Fibroblast of pulmonary artery (primary cell): ENCODE results near the gene CDH24.

Experiments
- DNase-seq: peaks from one replicate; pipeline ENCODE4 v3.0.0-alpha.2; 2010; ENCODE audit warnings: low read depth
- H3K4me3 ChIP-seq: replicated peaks from 2 replicates; pipeline ENCODE4 v1.5.1; 2011; ENCODE audit warnings: low read depth, mild to moderate bottlenecking, control low read depth, low read length, moderate library complexity
- CTCF ChIP-seq: IDR thresholded peaks from 2 replicates; pipeline ENCODE4 v1.5.1; 2011; ENCODE audit warnings: mild to moderate bottlenecking, control low read depth, low read length, inconsistent platforms; ENCODE audit errors: missing control alignments

CDH24 gene

GRCh38 chr14:23060536-23061260 is 3.4 kb upstream of the CDH24 start:
- DNase-seq: no peak
- no peak for TF ChIP-seq CTCF
- H3K4me3 ChIP-seq: no peak overlapping the region

DNA sequence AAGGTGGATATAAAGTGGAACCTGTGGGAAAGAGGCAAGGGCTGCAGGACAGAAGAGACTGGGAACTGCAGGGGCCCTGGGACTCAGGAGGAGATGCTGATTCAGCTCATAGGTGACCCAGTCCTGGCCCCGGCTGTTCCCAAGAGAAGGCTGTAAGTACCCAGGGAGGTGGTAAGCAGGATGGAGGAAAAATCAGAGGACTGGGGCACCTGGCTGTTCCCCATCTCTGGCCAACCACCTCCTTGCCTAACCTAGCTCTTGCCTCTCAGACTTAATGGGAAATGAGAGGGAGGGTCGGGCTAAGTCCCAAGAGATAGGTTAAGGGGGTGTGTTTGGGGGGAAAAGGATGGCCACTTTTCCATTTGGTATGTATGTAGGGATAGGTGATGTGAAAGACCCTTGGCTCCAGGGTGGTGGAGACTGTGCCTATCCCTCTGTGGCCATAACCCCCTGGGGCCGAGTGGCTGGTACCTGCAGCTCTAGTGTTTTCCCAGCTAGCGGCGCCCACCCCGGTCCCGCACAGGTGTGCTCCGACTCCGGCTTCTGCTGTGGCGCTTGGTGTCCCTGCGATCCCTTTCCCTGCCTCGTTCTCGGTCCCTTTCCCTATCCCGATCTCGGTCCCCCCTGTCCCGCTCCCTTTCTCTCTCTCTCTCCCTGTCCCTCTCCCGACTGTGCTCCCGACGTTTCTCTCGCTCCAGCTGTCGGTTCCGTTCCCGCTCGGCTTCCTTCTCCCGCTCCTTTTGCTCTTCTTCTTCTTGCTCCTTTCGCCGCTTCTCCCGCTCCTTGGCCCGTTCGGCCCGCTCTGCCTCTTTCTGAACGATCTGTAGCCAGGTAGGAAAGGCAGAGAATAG is 1.6 kb upstream of the CDH24 start:
- H3K4me3 ChIP-seq: no peak overlapping the region
- DNase-seq: no peak
- no peak for TF ChIP-seq CTCF

GRCh38 chr14:23057757-23058653 is 685 bp upstream of the CDH24 start:
- peak; percentile 86 for DNase-seq
- TF ChIP-seq CTCF: peak; percentile 87
- H3K4me3 ChIP-seq: peak overlapping the region; percentile 55

- peak overlapping the region; percentile 55 for H3K4me3 ChIP-seq
- TF ChIP-seq CTCF: peak; percentile 74
- DNase-seq: peak; percentile 65
These were observed 970 bp downstream of the CDH24 start for GRCh38 chr14:23056145-23056955.

- no peak overlapping the region for H3K4me3 ChIP-seq
- no peak for DNase-seq
- TF ChIP-seq CTCF: no peak
These were observed 1.6 kb downstream of the CDH24 start for GRCh38 chr14:23055621-23056144.

GRCh38 chr14:23055147-23055550 is 2.2 kb downstream of the CDH24 start:
- H3K4me3 ChIP-seq: no peak overlapping the region
- DNase-seq: no peak
- TF ChIP-seq CTCF: no peak
